ENCODE measurements around the gene RASSF1. TPM values are rescaled to one million over a fixed set of nuclear protein-coding genes. Genes with fewer than 3 reads are reported as not detected.

RASSF1 gene
- total RNA-seq, 1 experiment from 2014 or later: 15.8 TPM

DNA sequence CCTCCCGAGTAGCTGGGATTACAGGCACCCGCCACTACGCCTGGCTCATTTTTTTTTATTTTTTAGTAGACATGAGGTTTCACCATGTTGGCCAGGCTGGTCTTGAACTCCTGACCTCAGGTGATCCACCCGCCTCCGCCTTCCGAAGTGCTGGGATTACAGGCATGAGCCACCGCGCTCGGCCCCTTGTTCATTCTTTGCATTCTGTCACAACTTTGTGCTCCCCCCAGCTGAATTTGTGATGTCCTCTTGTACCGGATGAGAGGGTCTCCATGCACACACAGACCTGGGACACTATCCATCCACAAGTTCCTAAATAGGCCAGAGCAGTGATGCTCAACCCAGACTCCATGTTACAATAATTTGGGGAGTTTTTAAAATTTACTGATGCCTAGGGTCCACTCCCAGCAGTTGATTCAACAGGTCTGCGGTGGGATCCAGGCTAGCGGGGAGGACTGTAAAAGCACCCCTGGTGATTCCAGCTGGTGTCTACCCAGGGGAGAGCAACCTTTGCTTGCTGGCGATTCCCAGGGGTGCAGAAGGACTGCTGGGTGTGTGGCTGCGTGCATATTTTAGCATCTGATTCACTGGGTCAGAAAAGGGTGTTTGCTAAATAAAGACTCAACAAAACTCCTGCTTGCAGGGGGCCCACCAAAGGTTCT, 1.0 kb downstream of the RASSF1 start:
- peak overlapping the region; percentile 33 to 63; a peak in 4 of 5 replicates for H3K4me3 Mint-ChIP-seq
- no peak overlapping the region for H3K27ac ChIP-seq (ENCODE audit: insufficient read length, low read depth, low read length)

More for the DNA sequence above, 1.0 kb downstream of the RASSF1 start:
- H3K27me3 ChIP-seq (ENCODE audit: insufficient read depth, low read length): peaks cover 13% of the 10 kb centered on the region; the same call in 1 of the 2 replicates
- peaks cover 0 to 2% (median 2%) of the 10 kb centered on the region in 3 experiments; a peak in 5 of 7 replicates for H3K36me3 Mint-ChIP-seq (ENCODE audit: insufficient read depth in 1 of 3, low read depth in 3 of 3)
- H3K27me3 Mint-ChIP-seq (ENCODE audit: low read depth): peaks cover 60% of the 10 kb centered on the region
- no peak overlapping the region for H2BK15ac ChIP-seq (ENCODE audit: low read depth, low read length)
- no peaks in the 10 kb centered on the region for H4K20me1 ChIP-seq (ENCODE audit: control insufficient read depth, insufficient read depth, insufficient read length)
- no CpG with 5 or more reads among the region's 14 CpGs for WGBS (ENCODE audit: extremely low coverage, insufficient read length, low lambda C conversion rate)
- H3K4me2 ChIP-seq (ENCODE audit: insufficient read depth, insufficient read length, low read length): peak overlapping the region; percentile 61
- H2BK12ac ChIP-seq (ENCODE audit: insufficient read length, low read depth, low read length): no peak overlapping the region
- no peak overlapping the region for H2AFZ ChIP-seq (ENCODE audit: low read length)
- H2AK5ac ChIP-seq (ENCODE audit: insufficient read length, low read length): no peak overlapping the region
- H4K5ac ChIP-seq (ENCODE audit: insufficient read length, low read depth, low read length): no peak overlapping the region
- no peak overlapping the region for H2BK20ac ChIP-seq (ENCODE audit: low read depth, low read length, poor library complexity, severe bottlenecking)
- H4K91ac ChIP-seq (ENCODE audit: insufficient read length, low read depth, low read length): no peak overlapping the region
- no peak overlapping the region for H3T11ph ChIP-seq (ENCODE audit: low read length)
- no peak overlapping the region for H3K14ac ChIP-seq (ENCODE audit: insufficient read depth, low read length)
- no peaks in the 10 kb centered on the region for H3K9me3 ChIP-seq (ENCODE audit: control insufficient read depth, low read depth, low read length)
- no peak for TF ChIP-seq CTCF (conservative IDR thresholded peaks at IDR 0.05)
- H3K9ac ChIP-seq (ENCODE audit: extremely low read depth, insufficient read length, low read length): no peak overlapping the region
- H2BK120ac ChIP-seq (ENCODE audit: low read depth, low read length, poor library complexity, severe bottlenecking): no peak overlapping the region
- no peak overlapping the region for H3K4ac ChIP-seq (ENCODE audit: low read depth, low read length)
- peaks cover 24% of the 10 kb centered on the region for H3K23me2 ChIP-seq (ENCODE audit: insufficient read length, low read depth, low read length, poor library complexity, severe bottlenecking)
- no peaks in the 10 kb centered on the region for H3K79me1 ChIP-seq (ENCODE audit: insufficient read depth, low read depth, low read length, poor library complexity, severe bottlenecking)
- no peak overlapping the region for H2BK5ac ChIP-seq (ENCODE audit: insufficient read length, low read length)
- H3K79me2 ChIP-seq (ENCODE audit: insufficient read depth, low read length): peaks cover 5% of the 10 kb centered on the region; the same call in 1 of the 2 replicates
- no peak overlapping the region for H3K18ac ChIP-seq (ENCODE audit: insufficient read length, low read depth, low read length)
- H3K9me3 Mint-ChIP-seq: no peaks in the 10 kb centered on the region; a peak in 1 of 5 replicates
- peaks cover 25 to 39% of the 10 kb centered on the region in 2 experiments for H3K4me1 Mint-ChIP-seq
- H3K56ac ChIP-seq (ENCODE audit: insufficient read length, low read depth, low read length): no peak overlapping the region
- no peak overlapping the region for H4K8ac ChIP-seq (replicated peaks; ENCODE audit: insufficient read length, low read depth, low read length)
- DNase-seq: no peak
- no peaks in the 10 kb centered on the region; the same call in 1 of the 2 replicates for H3K4me1 ChIP-seq (ENCODE audit: insufficient read depth, low read length)
- no peak overlapping the region for H3K23ac ChIP-seq (ENCODE audit: insufficient read length, low read depth, low read length)
- no peak overlapping the region for H3K27ac Mint-ChIP-seq
